NCI-H82 (cell line): ENCODE measurements around the gene TRIM60.
"Not testable (repeated sequence)": the region's sequence is repeated elsewhere in the genome, so short reads cannot be mapped to it uniquely, and the experiment has no call there.

ENCODE experiments used
- DNase-seq: peaks from one replicate; lab custom pipeline; 2025; lab: John Stamatoyannopoulos, UW

The TRIM60 gene

DNA sequence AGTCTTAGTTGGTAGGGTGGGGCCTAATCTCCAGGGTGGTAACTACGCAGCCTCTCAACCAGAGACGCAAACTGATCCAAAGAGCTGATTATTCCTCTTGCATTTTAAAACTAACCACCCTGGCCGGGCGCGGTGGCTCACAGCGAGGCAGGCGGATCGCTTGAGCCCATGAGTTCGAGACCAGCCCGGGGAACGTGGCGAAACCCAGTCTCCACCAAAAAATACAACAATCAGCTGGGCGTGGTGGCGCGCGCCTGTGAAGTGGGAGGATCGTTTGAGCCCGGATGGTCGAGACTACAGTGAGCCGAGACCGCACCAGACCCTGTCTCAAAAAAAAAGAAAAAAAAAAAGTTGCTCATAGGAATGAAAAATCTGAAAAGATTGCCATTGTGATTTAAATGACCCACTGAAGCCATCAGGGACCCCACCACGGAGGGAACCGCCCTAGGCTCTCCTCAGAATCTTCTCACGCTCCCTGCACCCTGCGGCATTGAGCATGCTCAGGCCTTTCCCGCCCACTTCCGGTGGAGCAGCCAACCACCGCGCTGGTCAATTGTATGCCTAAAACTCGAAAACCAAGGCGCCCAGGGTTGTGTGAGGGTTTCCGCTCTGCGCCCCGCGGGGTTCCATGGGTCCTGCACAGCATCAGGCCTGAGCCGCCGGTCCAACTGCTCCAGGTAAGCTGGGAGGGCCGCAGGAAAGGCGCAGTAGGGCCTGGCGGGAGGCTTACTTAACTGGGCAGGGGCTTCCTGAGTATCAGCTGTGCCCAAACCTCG is at the start of gene TRIM60:
TSS of gene TRIM60 (plus strand) at position 564 of the 776 bp plus-strand sequence. CDS start 8,074 bp downstream, outside the sequence.
- no peak for DNase-seq

DNA sequence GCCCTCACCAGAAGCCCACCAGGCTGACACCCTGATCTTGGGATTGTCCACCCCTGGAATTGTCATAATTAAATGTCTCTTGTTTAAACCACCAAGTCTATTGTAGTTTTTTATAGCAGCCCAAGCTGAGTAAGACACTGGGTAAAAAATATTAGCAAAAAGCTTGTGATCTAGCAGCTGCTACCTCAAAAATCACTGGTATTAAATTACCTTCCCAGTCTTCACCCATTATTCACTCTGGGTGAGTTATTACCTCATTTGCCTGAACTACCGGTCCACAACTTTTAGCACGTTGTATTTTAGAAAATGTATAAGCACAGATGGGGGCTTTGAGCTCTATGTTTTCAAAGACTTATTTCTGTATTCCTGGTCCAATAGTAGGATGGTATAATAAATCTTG is 42.3 kb upstream of the TRIM60 start:
- DNase-seq: peak; percentile 10

DNA sequence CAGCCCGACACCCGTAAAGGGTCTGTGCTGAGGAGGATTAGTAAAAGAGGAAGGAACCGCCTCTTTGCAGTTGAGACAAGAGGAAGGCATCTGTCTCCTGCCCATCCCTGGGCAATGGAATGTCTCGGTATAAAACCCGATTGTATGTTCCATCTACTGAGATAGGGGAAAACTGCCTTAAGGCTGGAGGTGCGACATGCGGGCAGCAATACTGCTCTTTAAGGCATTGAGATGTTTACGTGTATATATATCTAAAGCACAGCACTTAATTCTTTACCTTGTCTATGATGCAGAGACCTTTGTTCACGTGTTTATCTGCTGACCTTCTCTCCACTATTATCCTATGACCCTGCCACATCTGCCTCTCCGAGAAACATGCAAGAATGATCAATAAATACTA is 41.0 kb upstream of the TRIM60 start:
- DNase-seq: peak; percentile 68

DNA sequence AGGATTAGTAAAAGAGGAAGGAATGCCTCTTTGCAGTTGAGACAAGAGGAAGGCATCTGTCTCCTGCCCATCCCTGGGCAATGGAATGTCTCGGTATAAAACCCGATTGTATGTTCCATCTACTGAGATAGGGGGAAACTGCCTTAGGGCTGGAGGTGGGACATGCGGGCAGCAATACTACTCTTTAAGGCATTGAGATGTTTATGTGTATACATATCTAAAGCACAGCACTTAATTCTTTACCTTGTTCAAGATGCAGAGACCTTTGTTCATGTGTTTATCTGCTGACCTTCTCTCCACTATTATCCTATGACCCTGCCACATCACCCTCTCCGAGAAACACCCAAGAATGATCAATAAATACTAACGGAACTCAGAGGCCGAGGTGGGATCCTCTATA is 35.7 kb upstream of the TRIM60 start:
- not testable (repeated sequence) for DNase-seq

DNA sequence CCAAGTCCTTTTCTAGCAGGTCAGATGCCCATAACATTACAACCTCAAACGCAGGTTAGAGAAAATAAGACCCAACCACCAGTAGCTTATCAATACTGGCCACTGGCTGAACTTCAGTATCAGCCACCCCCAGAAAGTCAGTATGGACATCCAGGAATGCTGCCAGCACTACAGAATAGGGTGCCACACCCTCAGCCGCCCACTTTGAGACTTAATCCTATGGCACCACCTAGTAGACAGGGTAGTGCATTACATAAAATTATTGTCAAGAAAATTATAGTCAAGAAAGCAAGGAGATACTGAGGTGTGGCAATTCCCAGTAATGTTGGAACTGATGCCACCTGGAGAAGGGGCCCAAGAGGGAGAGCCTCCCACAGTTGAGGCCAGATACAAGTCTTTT is 34.5 kb upstream of the TRIM60 start:
- DNase-seq: peak; percentile 65

DNA sequence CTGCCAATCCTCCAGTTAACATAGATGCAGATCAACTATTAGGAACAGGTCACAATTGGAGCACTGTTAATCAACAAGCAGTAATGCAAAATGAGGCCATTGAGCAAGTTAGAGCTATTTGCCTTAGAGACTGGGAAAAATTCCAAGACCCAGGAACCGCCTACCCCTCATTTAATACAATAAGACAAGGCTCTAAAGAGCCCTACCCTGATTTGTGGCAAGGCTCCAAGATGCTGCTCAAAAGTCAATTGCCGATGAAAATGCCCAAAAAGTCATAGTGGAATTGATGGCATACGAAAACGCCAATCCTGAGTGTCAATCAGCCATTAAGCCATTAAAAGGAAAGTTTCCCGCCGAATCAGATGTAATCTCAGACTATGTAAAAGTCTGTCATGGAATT is 33.9 kb upstream of the TRIM60 start:
- no peak for DNase-seq

DNA sequence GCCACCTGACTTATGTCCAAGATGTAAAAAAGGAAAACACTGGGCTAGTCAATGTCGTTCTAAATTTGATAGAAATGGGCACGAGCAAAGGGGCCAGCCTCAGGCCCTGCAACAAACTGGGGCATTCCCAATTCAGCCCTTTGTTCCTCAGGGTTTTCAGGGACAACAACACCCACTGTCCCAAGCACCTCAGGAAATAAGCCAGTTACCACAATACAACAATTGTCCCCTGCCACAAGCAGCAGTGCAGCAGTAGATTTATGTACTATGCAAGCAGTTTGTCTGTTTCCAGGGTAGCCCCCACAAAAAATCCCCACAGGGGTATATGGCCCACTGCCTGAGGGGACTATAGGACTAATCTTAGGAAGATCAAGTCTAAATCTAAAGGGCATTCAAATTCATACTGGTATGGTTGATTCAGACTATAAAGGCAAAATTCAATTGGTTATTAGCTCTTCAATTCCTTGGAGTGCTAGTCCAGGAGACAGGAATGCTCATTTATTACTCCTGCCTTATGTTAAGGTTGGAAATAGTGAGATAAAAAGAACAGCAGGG is 33.2 kb upstream of the TRIM60 start:
- not testable (repeated sequence) for DNase-seq

DNA sequence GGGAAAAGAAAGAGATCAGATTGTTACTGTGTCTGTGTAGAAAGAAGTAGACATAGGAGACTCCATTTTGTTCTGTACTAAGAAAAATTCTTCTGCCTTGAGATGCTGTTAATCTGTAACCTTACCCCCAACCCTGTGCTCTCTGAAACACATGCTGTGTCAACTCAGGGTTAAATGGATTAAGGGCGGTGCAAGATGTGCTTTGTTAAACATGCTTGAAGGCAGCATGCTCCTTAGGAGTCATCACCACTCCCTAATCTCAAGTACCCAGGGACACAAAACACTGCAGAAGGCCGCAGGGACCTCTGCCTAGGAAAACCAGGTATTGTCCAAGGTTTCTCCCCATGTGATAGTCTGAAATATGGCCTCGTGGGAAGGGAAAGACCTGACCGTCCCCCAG is 29.8 kb upstream of the TRIM60 start:
- DNase-seq: peak; percentile 85

DNA sequence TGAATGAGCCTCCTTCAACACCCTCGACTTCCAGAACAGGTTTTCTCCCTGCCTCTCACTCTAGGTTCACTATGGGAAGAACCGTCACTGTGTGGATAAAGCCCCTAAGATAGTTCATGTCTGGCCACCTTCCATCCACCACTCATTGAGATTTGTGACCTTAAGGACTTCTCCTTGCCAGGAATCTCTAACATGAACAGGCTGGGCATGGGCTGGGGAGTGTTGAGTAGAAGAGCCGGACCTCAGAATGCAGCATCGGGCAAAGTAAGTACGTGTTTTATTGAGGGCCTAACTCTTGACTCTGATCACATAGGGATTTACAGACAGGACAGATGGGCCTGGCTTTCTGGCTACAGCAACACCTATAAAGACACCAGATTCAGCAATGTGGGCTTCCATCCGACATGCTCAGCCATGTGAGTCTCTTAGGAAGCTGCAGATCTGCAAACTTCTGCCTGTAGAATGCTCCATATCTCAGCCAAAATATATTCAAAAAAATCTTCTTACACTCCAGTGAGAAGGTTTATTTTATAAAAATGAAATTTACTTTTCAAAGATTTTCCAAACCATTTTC is 26.4 kb upstream of the TRIM60 start:
- peak; percentile 83 for DNase-seq

DNA sequence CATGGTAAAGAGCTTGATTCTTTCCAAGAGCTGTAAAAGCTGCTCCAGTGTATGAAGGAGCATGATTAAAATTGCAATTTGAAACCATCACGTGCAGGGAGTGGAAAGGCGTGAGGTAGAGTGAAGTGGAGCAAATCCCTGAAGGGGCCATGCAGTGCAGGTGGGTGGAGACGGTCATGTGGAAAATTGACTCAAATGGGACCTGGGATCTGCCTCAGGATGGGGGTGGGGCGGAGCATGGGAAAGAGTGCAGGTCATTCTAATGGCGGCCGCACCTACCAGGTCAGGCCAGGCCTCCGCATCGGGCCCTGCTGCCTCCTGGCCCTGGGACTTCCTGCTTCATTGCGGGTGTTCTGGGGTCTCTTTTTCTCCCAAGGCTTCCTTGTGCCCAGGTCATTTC is 25.3 kb upstream of the TRIM60 start:
- peak; percentile 54 for DNase-seq

DNA sequence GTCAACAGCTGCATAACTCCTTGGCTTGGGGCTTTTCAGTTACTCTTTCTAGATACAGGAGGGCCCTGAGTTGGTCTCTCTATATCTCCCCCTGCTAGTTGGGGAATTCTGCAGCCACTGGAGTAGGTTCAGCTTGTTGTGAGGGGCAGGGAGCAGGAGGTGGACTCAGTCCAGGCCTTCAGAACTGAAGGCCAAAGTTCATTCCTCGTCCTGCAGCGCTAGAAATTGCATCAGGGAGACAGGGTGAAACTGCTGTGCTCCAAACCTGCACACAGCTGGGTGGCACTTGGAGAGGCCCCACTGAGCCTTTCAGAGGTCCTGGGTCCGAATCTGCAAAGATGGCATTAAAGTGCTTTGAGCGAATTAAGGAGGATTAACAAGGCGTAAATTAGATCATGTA is 24.9 kb upstream of the TRIM60 start:
- DNase-seq: peak; percentile 86

DNA sequence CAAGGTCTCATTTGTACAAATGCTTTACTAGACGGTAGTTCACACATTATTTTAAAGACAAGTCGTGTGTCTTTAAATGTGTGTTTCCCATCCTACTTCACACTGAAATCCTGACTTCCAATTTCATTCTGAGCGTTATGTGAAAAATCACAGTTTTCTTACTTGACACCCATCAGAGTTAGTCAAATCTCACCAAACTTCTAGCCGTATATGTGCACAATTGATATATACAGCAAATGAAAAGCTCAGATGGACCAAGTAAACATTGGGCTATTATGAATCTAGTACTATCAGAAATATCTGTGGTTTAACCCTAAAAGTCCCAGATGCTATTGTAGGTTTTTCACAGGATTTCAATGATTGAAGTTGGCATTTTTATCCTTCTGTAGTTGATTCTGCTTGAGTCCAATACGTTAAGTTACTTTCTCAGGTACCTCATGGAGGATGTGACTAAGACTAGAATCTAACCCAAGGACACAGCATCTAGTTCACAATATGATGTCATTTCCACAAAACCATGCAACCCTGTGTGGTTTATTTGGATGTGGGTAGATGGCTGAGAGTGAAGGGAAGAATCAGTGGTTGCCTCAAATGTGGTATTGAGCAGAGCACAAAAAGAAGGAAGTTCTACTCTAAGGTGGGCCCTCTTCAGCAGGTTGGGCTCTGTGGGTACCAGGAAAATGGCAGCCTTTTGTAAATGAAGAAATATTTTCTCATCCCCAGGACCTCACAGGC is 22.1 kb upstream of the TRIM60 start:
- no peak for DNase-seq

DNA sequence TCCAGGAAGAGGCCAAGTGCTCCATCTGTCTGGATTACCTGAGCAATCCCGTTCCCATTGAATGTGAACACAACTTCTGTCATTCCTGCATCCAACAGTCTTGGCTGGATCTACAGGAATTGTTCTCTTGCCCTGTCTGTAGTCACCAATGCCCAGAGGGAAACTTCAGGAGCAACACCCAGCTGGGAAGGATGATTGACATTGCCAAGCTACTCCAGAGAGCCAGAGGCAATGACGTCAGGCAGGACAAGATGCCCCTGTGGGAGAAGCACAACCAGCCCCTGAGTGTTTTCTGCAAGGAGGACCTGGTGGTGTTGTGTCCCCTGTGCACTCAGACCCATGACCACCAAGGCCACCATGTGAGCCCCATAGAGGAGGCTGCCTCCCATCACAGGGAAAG is 21.3 kb upstream of the TRIM60 start:
- DNase-seq: no peak

DNA sequence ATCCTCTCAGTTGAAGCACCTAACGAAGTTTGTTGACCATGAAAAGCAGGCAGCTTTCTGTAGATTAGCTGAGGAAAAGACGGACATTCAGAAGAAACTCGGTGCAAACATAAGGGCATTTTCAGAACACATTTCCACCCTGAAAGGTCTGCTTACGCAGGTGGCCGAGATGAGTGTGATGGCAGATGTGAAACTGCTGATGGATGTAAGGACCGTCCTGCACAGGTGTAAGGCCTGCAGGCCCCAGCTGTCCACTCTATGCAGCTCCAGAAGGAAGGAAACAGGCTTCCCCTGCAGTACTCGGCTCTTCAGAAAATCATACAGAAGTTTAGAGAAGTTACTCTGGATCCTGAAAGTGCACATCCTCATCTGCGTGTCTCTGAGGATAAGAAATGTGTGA is 20.8 kb upstream of the TRIM60 start:
- no peak for DNase-seq

DNA sequence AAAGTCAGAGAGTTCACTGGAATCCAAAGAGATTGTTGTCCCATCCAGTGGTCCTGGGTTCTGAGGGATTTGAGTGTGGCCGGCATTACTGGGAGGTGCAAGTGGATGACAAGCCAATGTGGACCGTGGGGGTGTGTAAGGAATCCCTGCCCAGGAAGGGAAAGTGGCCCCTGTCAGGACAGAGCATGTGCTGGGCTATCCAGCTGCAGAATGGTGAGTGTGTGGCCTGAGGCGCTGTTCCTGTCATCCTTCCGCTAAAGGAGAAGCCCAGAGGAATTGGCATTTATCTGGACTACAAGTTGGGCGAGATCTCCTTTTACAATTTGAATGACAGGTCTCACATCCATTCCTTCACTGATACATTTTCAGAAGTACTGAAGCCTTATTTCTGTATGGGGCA is 20.4 kb upstream of the TRIM60 start:
- DNase-seq: no peak

DNA sequence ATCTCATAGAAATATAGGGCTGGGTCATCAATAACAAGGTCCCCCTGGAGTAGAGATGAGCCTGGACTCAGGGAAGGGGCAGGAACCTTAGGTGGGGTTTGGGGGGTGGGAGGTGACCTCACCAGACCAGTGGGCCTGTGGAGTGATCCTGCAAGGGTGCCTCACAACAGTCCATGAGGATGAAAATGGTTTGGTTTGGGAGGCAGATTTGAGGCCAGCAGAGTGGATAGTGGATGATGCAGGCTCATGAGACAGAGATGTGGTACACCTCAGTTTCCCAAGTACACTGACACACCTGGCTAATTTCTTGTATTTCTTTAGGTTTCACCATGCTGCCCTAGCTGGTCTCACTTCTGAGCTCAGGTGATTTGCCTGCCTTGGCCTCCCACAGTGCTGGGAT is 18.1 kb upstream of the TRIM60 start:
- DNase-seq: no peak

DNA sequence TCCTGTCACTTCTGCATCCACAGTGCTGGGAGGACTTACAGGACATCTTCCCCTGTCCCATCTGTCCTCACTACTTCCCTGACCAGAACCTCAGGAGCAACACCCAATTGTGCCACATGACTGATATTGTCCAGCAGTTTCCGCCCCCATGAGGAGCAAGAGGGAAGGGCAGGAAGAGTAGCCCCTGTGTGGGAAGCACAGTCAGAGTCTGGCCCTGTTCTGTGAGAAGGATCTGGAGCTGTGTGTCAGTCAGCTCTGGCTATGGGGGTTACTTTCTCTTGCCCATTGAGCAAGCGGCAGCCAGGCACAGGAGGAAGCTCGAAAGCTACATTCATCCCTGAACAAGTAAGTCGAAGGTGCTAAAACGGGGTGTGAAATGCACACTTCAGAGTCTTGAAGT is 14.8 kb upstream of the TRIM60 start:
- DNase-seq: peak; percentile 29

DNA sequence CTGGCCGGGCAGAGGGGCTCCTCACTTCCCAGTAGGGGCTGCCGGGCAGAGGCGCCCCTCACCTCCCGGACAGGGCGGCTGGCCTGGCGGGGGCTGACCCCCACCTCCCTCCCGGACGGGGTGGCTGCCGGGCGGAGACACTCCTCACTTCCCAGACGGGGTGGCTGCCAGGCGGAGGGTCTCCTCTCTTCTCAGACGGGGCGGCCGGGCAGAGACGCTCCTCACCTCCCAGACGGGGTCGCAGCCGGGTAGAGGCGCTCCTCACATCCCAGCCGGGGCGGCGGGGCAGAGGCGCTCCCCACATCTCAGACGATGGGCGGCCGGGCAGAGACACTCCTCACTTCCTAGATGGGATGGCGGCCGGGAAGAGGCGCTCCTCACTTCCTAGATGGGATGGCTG is 11.8 kb upstream of the TRIM60 start:
- not testable (repeated sequence) for DNase-seq

DNA sequence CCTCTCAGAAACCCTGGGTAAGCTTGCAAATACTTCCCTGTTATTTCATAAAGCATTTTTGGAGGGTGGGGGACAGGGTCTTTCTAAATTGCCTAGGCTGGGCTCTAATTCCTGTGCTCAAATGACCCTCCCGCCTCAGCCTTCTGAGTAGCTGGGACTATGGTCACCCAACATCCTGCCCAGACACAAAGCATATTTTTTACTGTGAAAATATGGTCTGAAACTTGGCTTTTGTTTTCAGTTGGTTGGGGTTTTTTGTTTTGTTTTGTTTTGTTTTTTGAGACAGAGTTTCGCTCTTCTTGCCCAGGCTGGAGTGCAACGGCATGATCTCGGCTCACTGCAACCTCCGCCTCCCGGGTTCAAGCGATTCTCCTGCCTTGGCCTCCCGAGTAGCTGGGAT is 6.0 kb upstream of the TRIM60 start:
- DNase-seq: not testable (repeated sequence)

DNA sequence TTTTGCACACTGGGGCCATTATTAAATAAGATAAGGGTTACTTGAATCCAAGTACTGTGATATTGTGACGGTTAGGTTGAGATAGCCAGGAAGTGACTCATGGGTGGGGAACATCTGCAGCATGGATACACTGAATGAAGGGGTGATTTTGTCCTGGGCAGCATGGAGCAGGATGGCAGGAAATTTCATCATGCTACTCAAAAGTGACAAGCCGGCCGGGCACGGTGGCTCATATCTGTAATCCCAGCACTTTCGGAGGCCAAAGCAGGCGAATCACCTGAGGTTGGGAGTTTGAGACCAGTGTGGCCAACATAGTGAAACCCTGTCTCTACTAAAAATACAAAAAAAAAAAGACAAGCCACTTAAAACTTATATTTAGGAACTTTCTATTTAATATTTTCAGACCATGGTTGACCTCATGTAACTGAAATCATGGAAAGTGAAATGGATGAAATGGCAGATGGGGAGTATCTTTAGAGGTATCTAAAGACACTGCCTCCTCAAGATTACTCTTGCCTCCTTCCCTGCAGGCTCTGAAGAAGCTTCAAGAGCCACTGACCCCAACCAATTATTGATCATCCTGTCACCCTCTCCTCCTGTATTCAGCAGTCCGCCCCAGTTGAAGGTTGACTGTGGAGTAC is 3.9 kb upstream of the TRIM60 start:
- no peak for DNase-seq

DNA sequence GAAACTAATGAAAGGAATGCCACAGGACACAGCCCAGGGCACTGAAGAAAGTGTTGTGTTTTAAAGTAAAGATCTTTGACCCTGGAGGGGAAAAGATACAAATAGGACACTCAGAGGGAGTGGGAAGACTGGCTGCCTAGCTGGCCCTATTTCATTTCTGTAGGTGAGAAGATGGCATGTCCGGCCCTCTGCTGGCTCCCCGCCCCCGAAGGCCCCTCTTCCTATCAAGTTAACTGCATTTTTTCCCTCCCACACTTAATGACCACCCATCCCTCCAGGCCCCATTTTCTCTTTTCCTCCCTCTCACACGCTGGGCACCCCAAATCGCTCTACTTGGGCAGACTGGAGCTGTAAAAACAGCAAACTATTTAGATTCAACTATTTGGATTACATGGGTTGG is 16.4 kb downstream of the TRIM60 start:
- no peak for DNase-seq

DNA sequence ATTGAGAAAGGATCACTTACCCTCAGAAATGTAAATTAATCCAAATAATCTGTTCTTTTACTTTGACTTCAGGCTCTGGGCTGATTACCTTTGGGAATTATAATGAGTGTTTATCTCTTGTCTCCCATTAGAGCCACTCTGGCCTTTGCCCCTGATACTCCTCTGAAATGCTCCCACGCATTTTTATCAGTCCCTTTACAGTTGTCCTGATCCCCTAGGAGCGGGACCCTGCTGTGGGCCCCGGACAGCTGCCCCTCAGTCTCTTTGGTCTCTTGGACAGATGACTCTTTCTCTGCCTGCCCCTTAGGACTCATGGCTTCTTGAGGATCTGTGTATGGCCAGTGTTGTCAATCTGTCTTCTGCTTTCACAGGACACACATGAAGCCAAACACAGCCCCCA is 20.8 kb downstream of the TRIM60 start:
- DNase-seq: peak; percentile 8
